Endothelial cell of hepatic sinusoid (primary cell): ENCODE data around the gene NIM1K.
"Not testable (repeated sequence)": the region's sequence is repeated elsewhere in the genome, so short reads cannot be mapped to it uniquely, and the experiment has no call there.

Source experiments
- in situ Hi-C: cut with HindIII; loops from 2 replicates; pipeline ENCODE4 v1.10.0; 2017; ENCODE audit warnings: low sequenced_read_pairs

Gene NIM1K

GRCh38 chr5:43274435-43275114 lies 82.5 kb downstream of the NIM1K start:
- in situ Hi-C loops, result no loop called here

- in situ Hi-C loops, result no loop called here
Measured at GRCh38 chr5:43275391-43275790, 83.4 kb downstream of the NIM1K start.

- in situ Hi-C loops, result no loop called here
Measured at GRCh38 chr5:43279548-43280274, 87.7 kb downstream of the NIM1K start.

- in situ Hi-C loops, result no loop called here
Measured at GRCh38 chr5:43281840-43282658, 90.0 kb downstream of the NIM1K start.

DNA sequence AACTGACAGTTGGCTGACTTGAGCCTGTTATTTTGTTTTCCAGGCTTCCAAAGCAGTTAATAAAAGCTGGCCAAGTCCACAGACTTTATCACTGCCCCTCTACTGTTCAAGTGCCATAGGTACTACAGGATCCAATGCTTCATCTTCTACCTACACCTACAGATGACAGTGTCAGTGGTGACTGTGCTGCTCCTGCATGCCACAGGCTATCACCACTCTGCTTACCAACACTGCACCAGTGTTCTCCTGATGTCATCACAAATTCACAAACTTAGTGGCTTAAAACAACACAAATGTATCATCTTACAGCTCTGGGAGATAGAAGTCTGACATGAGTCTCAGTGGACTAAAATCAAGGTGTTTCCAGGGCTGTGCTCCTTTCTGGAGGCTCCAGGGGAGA lies 94.6 kb downstream of the NIM1K start:
- in situ Hi-C loops, result no loop called here

- in situ Hi-C loops, result no loop called here
Measured at GRCh38 chr5:43287493-43287892, 95.5 kb downstream of the NIM1K start.

DNA sequence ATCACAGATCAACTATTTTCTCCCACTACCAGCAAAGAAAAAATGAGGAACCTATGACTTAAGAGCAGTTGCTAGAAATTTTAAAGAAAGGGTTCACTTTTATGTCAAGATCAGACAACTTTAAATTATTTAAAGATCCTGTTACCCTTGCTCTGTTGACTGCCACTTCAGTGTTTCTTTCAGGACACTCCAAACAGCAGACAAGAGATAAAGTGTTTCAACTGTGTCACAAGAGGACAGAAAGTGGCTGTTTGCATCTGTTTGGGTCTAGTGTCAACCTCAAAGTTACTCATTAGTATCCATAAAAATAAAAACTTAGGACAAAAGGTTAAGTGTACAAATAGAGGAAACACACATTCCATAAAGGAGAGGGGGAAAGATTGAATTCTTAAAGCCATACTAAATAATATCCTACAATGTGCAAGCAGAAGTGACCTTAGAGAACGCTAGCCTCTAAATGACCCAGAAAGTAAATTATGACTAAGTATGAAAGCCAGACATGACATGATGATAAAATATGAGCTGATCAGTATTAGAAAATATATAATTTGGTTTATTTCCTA lies 96.3 kb downstream of the NIM1K start:
- in situ Hi-C loops, result no loop called here

DNA sequence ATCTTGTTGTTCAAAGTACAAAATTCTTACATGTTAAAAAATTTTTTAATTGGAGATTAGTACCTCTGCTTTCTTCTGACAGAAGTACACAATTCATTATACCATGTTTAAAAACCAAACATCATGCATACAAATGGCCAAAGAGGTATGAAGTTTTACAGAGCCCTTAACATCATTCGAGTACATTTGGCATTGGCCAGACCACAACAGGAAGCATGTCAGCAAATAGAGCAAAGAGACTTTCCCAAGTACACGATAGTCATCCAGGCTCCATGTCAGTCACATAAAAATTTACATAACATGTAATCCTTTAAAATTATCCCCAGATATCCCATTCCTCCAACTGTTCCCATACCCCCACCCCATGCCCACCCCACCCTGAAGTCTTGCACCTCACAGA lies 98.7 kb downstream of the NIM1K start:
- in situ Hi-C loops, result no loop called here

DNA sequence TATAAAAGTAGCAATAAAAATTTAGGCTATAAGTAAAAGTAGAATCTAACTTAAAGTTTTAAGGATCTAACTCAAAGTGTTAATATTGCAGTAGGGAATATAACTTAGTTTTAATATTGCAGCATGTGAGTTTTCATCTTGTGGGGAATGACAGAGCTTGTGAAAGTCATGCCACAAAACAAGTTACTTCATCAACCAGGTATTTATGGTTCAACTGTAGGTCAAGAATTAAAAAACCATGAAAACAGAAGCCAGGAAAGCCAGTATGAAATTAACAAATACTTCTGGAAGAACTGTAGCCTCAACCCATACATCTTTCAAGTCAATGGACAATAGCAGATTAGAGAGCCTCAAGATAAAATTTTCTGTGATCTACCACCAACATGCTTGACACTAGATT lies 102.2 kb downstream of the NIM1K start:
- in situ Hi-C loops, result no loop called here

- in situ Hi-C loops, result no loop called here
Measured at GRCh38 chr5:43295202-43295601, 103.2 kb downstream of the NIM1K start.

DNA sequence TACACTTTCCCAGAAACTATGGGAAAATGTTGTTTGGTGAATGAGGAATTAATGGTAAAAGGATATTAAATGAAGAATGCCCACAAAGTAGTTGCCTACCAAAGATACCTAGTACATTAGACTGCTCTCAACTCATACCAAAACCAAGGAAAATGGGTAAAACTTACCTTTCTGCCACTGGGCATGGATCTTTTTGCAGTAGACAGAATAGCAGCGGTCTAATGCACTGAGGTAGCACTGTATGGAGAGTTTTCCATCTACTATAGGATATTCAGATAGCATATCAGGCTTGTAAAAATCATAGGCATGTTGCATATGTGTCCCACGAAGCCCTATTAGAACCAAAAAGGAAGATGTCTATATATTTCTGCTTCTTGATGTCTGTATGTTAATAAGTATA lies 104.8 kb downstream of the NIM1K start:
- in situ Hi-C loops, result no loop called here

DNA sequence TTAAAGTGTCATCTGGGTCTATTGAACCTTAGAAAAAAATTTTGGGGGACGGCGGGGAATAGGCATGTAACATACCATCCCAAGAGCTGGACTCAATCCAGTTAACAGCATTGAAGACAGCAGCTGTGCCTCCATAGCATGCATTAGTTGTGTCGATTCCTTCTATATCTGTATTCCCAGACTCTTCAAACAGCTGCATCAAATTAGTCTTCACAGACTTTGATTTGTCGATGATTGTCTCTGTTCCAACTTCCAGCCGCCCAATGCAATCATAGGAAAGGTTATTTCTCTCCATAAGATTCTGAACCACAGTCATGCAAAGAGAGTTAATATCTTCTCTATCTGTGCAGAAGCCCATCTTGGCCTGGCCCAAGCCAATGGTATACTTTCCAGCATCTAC lies 106.4 kb downstream of the NIM1K start:
- in situ Hi-C loops, result no loop called here

DNA sequence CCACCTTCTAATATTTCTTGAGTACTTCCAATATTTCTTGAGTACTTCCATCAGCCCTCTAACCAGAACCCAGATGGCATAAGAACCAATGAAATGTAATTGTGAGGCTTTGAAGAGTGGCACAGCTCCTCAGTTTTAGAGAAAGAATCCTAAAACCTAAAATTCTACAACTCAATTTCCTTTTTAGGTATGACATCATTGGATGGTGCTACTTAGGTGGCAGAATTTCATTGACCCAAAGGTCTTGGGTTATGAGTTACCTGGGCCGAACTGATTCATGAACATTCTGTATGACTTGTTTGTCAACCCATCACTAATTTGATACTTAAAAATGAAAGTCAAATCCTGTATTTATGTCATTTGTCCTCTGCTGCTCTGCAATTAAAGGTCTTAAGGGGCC lies 108.1 kb downstream of the NIM1K start:
- in situ Hi-C loops, result no loop called here

- in situ Hi-C loops, result no loop called here
Measured at GRCh38 chr5:43301653-43302091, 109.6 kb downstream of the NIM1K start.

DNA sequence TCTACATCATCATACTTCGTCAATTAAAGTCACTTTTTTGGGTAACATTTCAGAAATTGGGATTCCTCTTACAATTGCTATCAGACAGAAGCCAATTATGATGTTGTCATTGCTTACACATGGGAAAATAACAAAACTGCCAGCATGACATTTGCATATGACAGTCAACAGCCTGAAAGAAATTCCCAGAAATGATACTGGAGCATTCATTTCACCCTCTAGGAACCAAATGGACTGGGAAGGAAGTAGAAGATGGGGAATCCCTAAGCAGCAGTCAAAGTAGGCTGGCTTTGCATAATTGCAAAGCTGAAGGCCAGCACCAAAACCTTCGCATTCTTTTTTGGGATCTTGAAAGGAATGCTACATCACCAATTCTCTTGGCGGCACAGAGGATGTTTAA lies 110.5 kb downstream of the NIM1K start:
- in situ Hi-C loops, result no loop called here

GRCh38 chr5:43303242-43303641 lies 111.2 kb downstream of the NIM1K start:
- in situ Hi-C loops, result no loop called here

DNA sequence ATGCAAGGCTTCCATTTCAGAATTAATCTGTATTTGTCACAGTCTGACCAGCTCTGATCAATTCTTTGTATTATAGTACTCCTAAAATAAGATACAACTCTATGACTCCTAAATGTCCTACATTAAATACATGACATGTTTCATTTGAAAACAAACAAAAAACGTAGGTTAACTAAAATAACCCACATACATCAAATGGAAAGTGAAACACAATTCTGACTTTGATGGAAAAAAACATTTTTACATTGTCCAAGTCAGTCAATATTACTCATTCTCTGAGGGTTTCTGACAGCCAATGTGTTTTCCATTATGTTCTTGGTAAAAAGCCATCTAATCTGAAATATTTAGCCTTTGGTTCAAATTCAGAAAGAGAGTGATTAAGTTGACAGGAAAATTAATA lies 112.5 kb downstream of the NIM1K start:
- in situ Hi-C loops, result no loop called here

DNA sequence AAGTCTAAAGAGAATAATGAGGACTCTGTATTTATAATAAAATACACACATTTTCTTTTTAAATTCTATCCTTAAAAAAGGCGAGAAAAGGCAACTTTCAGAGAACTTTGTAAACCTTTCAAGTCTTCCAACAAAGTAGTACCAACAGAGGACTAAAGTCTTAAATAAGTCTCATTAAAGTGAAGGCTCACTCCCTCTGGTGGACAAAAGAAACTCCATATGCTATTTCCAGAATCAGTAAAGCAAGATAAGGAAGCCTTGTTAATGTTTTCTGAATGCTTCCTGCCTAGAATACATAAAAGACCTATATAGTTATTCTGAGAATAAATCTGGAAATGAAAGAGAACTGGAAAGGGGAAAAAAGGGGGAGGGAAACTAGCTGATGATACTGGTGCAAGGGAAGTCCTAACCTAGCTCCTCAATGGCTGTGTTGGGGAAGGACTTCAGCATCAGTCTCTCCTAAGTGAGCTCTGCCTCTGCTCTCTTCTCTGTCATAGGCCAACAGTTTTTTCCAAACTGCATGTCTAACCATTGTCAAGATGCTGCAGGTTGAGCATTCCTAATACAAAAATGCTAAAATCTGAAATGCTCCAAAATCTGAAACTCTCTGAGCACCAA lies 114.0 kb downstream of the NIM1K start:
- in situ Hi-C loops, result no loop called here

DNA sequence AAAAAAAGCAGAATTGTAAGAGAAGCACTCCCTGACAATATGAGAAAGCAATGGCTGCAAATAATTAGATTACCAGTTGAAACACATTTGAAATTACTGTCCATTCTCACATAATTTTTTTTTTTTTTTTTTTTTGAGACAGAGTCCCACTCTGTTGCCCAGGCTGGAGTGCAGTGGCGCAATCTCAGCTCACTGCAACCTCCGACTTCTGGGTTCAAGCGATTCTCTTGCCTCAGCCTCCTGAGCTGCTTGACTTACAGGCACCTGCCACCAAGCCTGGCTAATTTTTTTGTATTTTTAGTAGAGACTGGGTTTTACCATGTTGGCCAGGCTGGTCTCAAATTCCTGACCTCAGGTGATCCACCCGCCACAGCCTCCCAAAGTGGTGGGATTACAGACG lies 114.9 kb downstream of the NIM1K start:
- in situ Hi-C loops, result not testable (repeated sequence)

DNA sequence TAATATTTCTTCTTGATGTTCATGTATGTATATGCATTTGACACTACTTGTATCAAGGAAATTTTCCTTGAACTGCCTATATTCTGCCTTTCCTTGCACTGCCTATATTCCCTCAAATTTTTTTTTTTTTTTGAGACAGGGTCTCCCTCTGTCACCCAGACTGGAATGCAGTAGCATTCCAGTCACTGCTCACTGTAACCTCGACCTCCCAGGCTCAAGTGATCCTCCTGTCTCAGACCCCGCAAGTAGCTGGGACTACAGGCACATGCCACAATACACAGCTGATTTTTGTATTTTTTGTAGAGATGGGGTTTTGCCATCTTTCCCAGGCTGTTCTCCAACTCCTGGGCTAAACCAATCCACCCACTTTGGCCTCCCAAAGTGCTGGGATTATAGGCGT lies 117.1 kb downstream of the NIM1K start:
- in situ Hi-C loops, result no loop called here

GRCh38 chr5:43309637-43310036 lies 117.6 kb downstream of the NIM1K start:
- in situ Hi-C loops, result no loop called here
